Right atrium auricular region (tissue), 2 donors: Measurements from ENCODE around the gene CHKB. TPM values are rescaled to one million over a fixed set of nuclear protein-coding genes. Genes with fewer than 3 reads are reported as not detected.

ENCODE experiments used
- DNase-seq: peaks from one replicate; pipeline ENCODE4 v3.0.0-alpha.2; 2019; ENCODE audit warnings: low spot score
- H3K27ac ChIP-seq, 2 donors: fragments of 200-600 bp; sonication (generic); 1 replicate in 1 of 2; 2 replicates in 1 of 2; pipeline ENCODE4 v1.5.1; 2016 to 2019
- H3K27me3 ChIP-seq, 2 donors: fragments of 200-600 bp; sonication (generic); one replicate each; pipeline versions ENCODE4 v1.5.1 to v1.6.0; 2017 to 2019
- H3K36me3 ChIP-seq: fragments of 200-600 bp; sonication (generic); one replicate; pipeline ENCODE4 v1.5.1; 2016
- H3K4me1 ChIP-seq, 2 donors: fragments of 200-600 bp; sonication (generic); one replicate each; pipeline versions ENCODE4 v1.5.1 to v1.6.0; 2017 to 2019
- H3K4me3 ChIP-seq, 2 donors: fragments of 200-600 bp; sonication (generic); 1 replicate in 1 of 2; 2 replicates in 1 of 2; pipeline ENCODE4 v1.5.1; 2017 to 2019; ENCODE audit warnings: mild to moderate bottlenecking in 1 of 2, moderate library complexity in 1 of 2
- H3K9me3 ChIP-seq, 2 donors: fragments of 200-600 bp; sonication (generic); one replicate each; pipeline ENCODE4 v1.5.1; 2019
- total RNA-seq, 2 donors: library from RNA; depleted of rRNA; stranded (reverse); fragments of >200 nt; gene quantifications; one replicate each; pipeline ENCODE4 v1.1.0, GENCODE V29; 2016
- TF ChIP-seq, protein P1 (sequence below), 2 donors: fragments of 200-600 bp; sonication (generic); IDR thresholded peaks; one replicate each; pipeline ENCODE4 v1.5.1; 2019; ENCODE audit warnings: antibody characterized with exemption in 2 of 2

CHKB gene
- total RNA-seq, 2 donors from 2014 or later: 25.1 to 29.5 TPM

DNA sequence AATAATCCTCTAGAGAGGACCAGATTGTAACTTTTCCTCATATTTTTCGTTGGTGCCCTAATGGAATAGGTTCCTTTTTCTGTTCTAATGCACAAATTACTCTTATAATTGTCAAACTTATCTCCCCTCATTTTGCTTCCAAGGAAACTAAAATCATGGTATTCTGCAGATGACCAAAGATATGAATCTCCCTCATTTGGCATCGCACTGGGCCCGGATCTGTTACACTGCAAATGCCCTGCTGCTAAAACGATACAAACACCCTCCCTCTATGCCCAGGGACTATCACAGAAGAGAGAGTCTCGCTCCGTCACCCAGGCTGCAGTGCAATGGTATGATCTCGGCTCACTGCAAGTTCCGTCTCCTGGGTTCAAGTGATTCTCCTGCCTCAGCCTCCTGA is 29.3 kb downstream of the CHKB start:
- Histone ChIP-seq H3K4me3 (no peak overlapping the region), H3K9me3 (no peaks in the 10 kb centered on the region), H3K36me3 (no peaks in the 10 kb centered on the region), H3K4me1 (peaks cover 0 to 8% of the 10 kb centered on the region in 2 donors), H3K27ac (no peak overlapping the region), H3K27me3 (peaks cover 7 to 9% of the 10 kb centered on the region in 2 donors)
- TF ChIP-seq, protein P1, sequence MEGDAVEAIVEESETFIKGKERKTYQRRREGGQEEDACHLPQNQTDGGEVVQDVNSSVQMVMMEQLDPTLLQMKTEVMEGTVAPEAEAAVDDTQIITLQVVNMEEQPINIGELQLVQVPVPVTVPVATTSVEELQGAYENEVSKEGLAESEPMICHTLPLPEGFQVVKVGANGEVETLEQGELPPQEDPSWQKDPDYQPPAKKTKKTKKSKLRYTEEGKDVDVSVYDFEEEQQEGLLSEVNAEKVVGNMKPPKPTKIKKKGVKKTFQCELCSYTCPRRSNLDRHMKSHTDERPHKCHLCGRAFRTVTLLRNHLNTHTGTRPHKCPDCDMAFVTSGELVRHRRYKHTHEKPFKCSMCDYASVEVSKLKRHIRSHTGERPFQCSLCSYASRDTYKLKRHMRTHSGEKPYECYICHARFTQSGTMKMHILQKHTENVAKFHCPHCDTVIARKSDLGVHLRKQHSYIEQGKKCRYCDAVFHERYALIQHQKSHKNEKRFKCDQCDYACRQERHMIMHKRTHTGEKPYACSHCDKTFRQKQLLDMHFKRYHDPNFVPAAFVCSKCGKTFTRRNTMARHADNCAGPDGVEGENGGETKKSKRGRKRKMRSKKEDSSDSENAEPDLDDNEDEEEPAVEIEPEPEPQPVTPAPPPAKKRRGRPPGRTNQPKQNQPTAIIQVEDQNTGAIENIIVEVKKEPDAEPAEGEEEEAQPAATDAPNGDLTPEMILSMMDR (IDR thresholded peaks at IDR 0.05): no peak
- no peak for DNase-seq

DNA sequence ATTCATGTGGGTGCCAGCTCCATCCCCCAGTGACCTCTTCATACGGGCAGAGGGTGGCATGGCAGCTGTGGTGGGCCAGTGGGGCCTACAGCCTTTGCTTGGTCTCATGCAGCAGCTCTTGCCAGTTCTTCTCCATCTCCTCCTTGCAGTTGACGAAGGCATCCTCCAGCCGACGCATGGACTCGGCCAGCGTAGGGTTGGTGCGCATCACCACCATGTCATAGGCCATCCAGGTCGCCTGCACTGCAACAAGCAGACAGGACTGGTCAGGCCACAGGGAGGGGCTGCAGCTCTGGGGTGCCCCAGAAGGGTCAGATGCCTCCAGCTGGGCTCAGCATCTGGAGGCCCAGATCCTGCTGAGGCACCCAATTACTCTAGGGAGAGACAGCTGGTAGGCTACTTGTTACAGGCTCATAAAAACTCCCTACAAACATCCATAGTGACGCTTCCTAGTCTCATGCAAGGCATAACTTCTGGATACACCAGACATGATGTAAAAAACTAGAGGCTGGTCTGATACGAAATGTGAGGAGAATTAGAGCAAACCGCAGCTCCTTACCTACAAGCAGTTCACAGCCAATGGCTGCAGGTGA is 31.4 kb downstream of the CHKB start:
- DNase-seq: no peak
- TF ChIP-seq, protein P1 (IDR thresholded peaks at IDR 0.05): no peak
- no peak overlapping the region for H3K4me3 ChIP-seq
- H3K9me3 ChIP-seq: no peaks in the 10 kb centered on the region
- H3K4me1 ChIP-seq: peaks cover 0 to 12% of the 10 kb centered on the region in 2 donors
- peaks cover 8 to 19% of the 10 kb centered on the region in 2 donors for H3K27me3 ChIP-seq
- no peaks in the 10 kb centered on the region for H3K36me3 ChIP-seq
- no peak overlapping the region for H3K27ac ChIP-seq

DNA sequence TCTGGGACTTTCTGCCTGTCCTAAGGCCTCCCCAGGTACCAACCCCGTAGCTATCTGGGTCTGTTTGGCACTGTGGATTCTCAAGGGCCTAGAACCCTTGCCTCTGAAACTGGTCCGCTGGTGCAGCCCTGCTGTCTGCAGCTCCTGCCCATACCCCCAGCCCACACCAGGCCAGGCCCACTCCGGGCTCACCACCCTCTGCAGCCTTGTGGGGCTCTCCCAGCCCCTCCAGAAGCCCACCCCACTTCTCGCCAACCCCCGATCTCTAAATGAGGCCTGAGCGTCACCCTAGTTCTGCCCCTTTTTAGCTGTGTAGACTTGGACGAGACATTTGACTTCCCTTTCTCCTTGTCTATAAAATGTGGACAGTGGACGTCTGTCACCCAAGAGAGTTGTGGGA is 32.3 kb downstream of the CHKB start:
- no peak for DNase-seq
- Histone ChIP-seq H3K4me3 (no peak overlapping the region), H3K9me3 (no peaks in the 10 kb centered on the region), H3K27ac (no peak overlapping the region), H3K4me1 (peaks cover 0 to 12% of the 10 kb centered on the region in 2 donors), H3K27me3 (peaks cover 8 to 19% of the 10 kb centered on the region in 2 donors), H3K36me3 (no peaks in the 10 kb centered on the region)
- TF ChIP-seq, protein P1 (IDR thresholded peaks at IDR 0.05): no peak

DNA sequence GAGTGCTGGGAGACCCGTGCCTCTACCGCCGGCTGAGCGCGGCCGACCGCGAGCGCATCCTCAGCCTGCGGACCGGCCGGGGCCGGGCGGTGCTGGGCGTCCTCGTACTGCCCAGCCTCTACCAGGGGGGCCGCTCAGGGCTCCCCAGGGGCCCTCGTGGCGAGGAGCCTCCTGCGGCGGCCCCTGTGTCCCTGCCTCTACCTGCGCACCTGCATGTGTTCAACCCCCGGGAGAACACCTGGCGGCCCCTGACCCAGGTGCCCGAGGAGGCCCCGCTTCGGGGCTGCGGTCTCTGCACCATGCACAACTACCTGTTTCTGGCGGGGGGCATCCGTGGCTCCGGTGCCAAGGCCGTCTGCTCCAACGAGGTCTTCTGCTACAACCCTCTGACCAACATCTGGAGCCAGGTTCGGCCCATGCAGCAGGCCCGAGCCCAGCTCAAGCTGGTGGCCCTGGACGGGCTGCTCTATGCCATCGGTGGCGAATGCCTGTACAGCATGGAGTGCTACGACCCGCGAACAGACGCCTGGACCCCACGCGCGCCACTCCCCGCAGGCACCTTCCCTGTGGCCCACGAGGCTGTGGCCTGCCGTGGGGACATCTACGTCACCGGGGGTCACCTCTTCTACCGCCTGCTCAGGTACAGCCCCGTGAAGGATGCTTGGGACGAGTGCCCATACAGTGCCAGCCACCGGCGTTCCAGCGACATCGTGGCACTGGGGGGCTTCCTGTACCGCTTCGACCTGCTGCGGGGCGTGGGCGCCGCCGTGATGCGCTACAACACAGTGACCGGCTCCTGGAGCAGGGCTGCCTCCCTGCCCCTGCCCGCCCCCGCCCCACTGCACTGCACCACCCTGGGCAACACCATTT is 33.5 kb downstream of the CHKB start:
- Histone ChIP-seq H3K27ac (no peak overlapping the region), H3K4me3 (peak overlapping the region in 1 of 2 donors; percentile 41), H3K27me3 (peaks cover 8 to 19% of the 10 kb centered on the region in 2 donors), H3K9me3 (no peaks in the 10 kb centered on the region), H3K36me3 (no peaks in the 10 kb centered on the region), H3K4me1 (peaks cover 0 to 19% of the 10 kb centered on the region in 2 donors)
- DNase-seq: no peak
- TF ChIP-seq, protein P1 (IDR thresholded peaks at IDR 0.05): no peak

DNA sequence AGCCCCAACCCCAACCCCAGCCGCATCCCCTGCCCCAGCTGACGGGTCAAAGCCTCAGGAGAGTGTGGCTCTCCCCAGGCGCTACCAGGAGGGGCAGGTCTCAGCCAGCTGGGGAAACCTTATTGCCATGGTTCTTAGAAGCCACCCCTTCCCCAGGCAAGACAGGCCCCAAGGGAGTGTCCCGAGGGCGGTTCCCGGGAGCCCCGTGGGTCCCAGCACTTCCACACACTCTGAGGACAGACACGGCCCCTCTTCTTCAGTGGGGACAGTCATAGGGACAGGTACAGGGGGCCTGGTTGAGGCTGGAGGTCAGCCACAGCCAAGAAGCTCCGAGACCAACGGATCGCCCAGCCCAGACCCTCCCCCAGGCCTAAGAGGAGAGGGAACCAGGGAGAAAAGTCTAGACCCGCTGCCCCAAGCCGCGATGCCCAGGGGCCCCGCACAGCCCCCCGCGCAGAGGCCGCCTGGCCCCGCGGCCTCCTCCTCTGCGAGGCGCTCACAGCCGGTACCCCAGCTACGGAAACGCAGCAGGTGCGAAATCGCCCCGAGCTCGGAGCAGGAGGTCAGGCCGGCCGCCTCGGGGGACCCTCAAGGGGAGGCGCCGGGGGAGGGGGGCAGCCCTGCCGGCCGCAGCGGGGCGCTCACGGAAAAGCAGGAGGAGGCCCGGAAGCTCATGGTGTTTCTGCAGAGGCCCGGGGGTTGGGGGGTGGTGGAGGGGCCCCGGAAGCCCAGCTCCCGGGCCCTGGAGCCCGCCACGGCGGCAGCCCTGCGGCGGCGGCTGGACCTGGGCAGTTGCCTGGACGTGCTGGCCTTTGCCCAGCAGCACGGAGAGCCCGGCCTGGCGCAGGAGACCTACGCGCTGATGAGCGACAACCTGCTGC is 34.4 kb downstream of the CHKB start:
- no peaks in the 10 kb centered on the region for H3K9me3 ChIP-seq
- TF ChIP-seq, protein P1 (IDR thresholded peaks at IDR 0.05): no peak
- peaks cover 8 to 19% of the 10 kb centered on the region in 2 donors for H3K27me3 ChIP-seq
- H3K27ac ChIP-seq: no peak overlapping the region
- H3K4me1 ChIP-seq: peaks cover 0 to 25% of the 10 kb centered on the region in 2 donors
- H3K4me3 ChIP-seq: peak overlapping the region in 1 of 2 donors; percentile 41
- no peak for DNase-seq
- no peaks in the 10 kb centered on the region for H3K36me3 ChIP-seq
